Measurements from ENCODE around the gene ARHGDIB. TPM values are rescaled to one million over a fixed set of nuclear protein-coding genes. Genes with fewer than 3 reads are reported as not detected.

ARHGDIB gene
- total and polyA plus RNA-seq, 7 donors = 23.9 to 44.0 (median 32.4) TPM

- ATAC-seq = no peak
- no peak for DNase-seq
- Histone ChIP-seq H3K27me3 (ENCODE audit: insufficient read depth in 3 of 3, low read length in 2 of 3) (no peaks in the 10 kb centered on the region), H3K4me3 (no peak overlapping the region), H3K27ac (no peak overlapping the region), H3K9me3 (no peaks in the 10 kb centered on the region), H3K36me3 (ENCODE audit: insufficient read depth in 1 of 2, low read depth in 1 of 2) (no peaks in the 10 kb centered on the region), H3K4me1 (no peaks in the 10 kb centered on the region)
- WGBS, 3 donors = 58 to 66% (median 60%) methylated on average over 4 of the region's 4 CpGs
- intact Hi-C loops (cut with DNase I) = loop anchor here (2.0 to 10.0 kb wide), 3 partner anchors 149 to 759 kb away; no protein-coding TSS in a partner anchor
- no peak for TF ChIP-seq CTCF (IDR thresholded peaks at IDR 0.05)
Measured at GRCh38 chr12:14993537-14994266, 32.3 kb upstream of the ARHGDIB start.

GRCh38 chr12:14993117-14993516, 31.7 kb upstream of the ARHGDIB start:
- H3K36me3 ChIP-seq (ENCODE audit: insufficient read depth in 1 of 2, low read depth in 1 of 2) = no peaks in the 10 kb centered on the region
- H3K27me3 ChIP-seq (ENCODE audit: insufficient read depth in 3 of 3, low read length in 2 of 3) = no peaks in the 10 kb centered on the region
- WGBS, 3 donors = 79 to 82% (median 79%) methylated on average over 5 of the region's 5 CpGs
- H3K27ac ChIP-seq = no peak overlapping the region
- H3K9me3 ChIP-seq = no peaks in the 10 kb centered on the region
- DNase-seq (no peak), ATAC-seq (no peak)
- TF ChIP-seq CTCF (IDR thresholded peaks at IDR 0.05) = no peak
- no peak overlapping the region for H3K4me3 ChIP-seq
- intact Hi-C loops (cut with DNase I) = loop anchor here (10.0 kb wide), 2 partner anchors 358 to 758 kb away; no protein-coding TSS in a partner anchor
- H3K4me1 ChIP-seq = no peaks in the 10 kb centered on the region

GRCh38 chr12:14992673-14993072, 31.3 kb upstream of the ARHGDIB start:
- no peak for ATAC-seq
- no peak for TF ChIP-seq CTCF (IDR thresholded peaks at IDR 0.05)
- Histone ChIP-seq H3K9me3 (no peaks in the 10 kb centered on the region), H3K36me3 (ENCODE audit: insufficient read depth in 1 of 2, low read depth in 1 of 2) (no peaks in the 10 kb centered on the region), H3K4me1 (no peaks in the 10 kb centered on the region), H3K4me3 (no peak overlapping the region), H3K27me3 (ENCODE audit: insufficient read depth in 3 of 3, low read length in 2 of 3) (no peaks in the 10 kb centered on the region), H3K27ac (no peak overlapping the region)
- WGBS, 3 donors = 87 to 92% (median 91%) methylated on average over 3 of the region's 3 CpGs
- DNase-seq = no peak
- intact Hi-C loops (cut with DNase I) = loop anchor here (10.0 kb wide), 2 partner anchors 358 to 758 kb away; no protein-coding TSS in a partner anchor

GRCh38 chr12:14991069-14991468, 29.7 kb upstream of the ARHGDIB start:
- H3K36me3 ChIP-seq (ENCODE audit: insufficient read depth in 1 of 2, low read depth in 1 of 2) = no peaks in the 10 kb centered on the region
- H3K27me3 ChIP-seq (ENCODE audit: insufficient read depth in 3 of 3, low read length in 2 of 3) = no peaks in the 10 kb centered on the region
- no peak for TF ChIP-seq CTCF (IDR thresholded peaks at IDR 0.05)
- H3K4me3 ChIP-seq = no peak overlapping the region
- H3K27ac ChIP-seq = no peak overlapping the region
- no peaks in the 10 kb centered on the region for H3K4me1 ChIP-seq
- intact Hi-C loops (cut with DNase I) = loop anchor here (10.0 kb wide), 2 partner anchors 356 to 756 kb away; no protein-coding TSS in a partner anchor
- DNase-seq (no peak), ATAC-seq (no peak)
- H3K9me3 ChIP-seq = no peaks in the 10 kb centered on the region
